Chondrocyte (in vitro differentiated cells): ENCODE measurements around the gene SF3B2. TPM values are rescaled to one million over a fixed set of nuclear protein-coding genes. Genes with fewer than 3 reads are reported as not detected.

Experiments
- DNase-seq: peaks from one replicate; pipeline ENCODE4 v3.0.0; 2021; ENCODE audit warnings: mixed read lengths, low spot score
- H3K27ac Mint-ChIP-seq: one replicate; pipeline ENCODE4 v1.8.0; 2021; ENCODE audit warnings: mild to moderate bottlenecking, moderate library complexity, mixed read lengths; ENCODE audit not compliant: unreplicated experiment
- H3K27me3 Mint-ChIP-seq: 2 replicates; pipeline ENCODE4 v1.8.0; 2021; ENCODE audit warnings: low read depth, mixed read lengths
- H3K36me3 Mint-ChIP-seq: 2 replicates; pipeline ENCODE4 v1.8.0; 2021; ENCODE audit warnings: low read depth, mixed read lengths
- H3K4me1 Mint-ChIP-seq: 2 replicates; pipeline ENCODE4 v1.8.0; 2021; ENCODE audit warnings: low read depth, mild to moderate bottlenecking, mixed read lengths
- H3K4me3 Mint-ChIP-seq: one replicate; pipeline ENCODE4 v1.8.0; 2021; ENCODE audit warnings: mild to moderate bottlenecking, moderate library complexity, mixed read lengths; ENCODE audit not compliant: unreplicated experiment
- H3K9me3 Mint-ChIP-seq: 2 replicates; pipeline ENCODE4 v1.8.0; 2021; ENCODE audit warnings: low read depth, mixed read lengths
- total RNA-seq: library from RNA; stranded (reverse); gene quantifications from 3 replicates; pipeline ENCODE4 v1.2.1, GENCODE V29; 2021
- TF ChIP-seq, protein P1 (sequence below): fragments of 200-600 bp; sonication (generic); IDR thresholded peaks from 2 replicates; pipeline ENCODE4 v1.5.0; 2021; ENCODE audit warnings: antibody characterized with exemption, mild to moderate bottlenecking, moderate library complexity

SF3B2 gene
- total RNA-seq, 1 donor from 2014 or later: 142 TPM

DNA sequence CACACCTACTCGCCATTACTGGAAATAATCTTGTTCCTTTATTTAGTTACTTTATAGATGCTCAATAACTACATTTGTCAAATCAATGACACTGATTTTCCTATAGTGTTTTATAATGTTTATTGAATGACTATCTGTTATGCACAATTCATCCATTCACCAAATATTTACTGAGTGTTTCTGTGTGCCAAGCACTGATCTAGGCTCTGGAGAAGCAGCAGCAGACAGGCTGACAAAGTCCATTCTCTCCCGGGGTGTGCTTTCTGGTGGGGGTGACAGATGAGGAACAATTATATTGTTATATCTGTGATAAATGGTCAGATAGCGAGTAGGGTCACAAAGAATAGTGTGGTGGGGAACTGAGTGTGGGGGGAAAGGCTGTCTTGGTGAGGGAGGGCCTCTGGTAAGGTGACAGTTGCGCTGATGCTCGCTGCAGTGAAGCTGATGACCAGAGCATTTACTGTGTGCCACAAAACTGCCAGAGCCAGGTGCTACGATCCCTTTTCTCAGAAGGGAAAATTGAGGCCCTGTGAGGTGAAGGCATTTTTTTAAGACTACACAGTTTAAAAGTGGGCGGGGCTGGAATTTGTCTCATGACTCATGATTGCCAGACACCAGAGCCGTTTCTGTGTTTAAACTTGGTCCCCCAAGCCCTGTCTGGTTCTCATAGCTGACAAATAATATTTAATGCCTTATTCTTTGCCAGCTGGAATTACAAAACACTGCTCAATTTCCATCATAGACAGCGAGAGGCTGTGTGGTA lies 28.1 kb downstream of the SF3B2 start:
- no peaks in the 10 kb centered on the region for H3K9me3 Mint-ChIP-seq
- no peak overlapping the region for H3K4me3 Mint-ChIP-seq
- DNase-seq: no peak
- H3K27ac Mint-ChIP-seq: peak overlapping the region; percentile 34
- H3K27me3 Mint-ChIP-seq: no peaks in the 10 kb centered on the region
- H3K36me3 Mint-ChIP-seq: peaks cover 8% of the 10 kb centered on the region
- peaks cover 76% of the 10 kb centered on the region for H3K4me1 Mint-ChIP-seq
- TF ChIP-seq, protein P1, sequence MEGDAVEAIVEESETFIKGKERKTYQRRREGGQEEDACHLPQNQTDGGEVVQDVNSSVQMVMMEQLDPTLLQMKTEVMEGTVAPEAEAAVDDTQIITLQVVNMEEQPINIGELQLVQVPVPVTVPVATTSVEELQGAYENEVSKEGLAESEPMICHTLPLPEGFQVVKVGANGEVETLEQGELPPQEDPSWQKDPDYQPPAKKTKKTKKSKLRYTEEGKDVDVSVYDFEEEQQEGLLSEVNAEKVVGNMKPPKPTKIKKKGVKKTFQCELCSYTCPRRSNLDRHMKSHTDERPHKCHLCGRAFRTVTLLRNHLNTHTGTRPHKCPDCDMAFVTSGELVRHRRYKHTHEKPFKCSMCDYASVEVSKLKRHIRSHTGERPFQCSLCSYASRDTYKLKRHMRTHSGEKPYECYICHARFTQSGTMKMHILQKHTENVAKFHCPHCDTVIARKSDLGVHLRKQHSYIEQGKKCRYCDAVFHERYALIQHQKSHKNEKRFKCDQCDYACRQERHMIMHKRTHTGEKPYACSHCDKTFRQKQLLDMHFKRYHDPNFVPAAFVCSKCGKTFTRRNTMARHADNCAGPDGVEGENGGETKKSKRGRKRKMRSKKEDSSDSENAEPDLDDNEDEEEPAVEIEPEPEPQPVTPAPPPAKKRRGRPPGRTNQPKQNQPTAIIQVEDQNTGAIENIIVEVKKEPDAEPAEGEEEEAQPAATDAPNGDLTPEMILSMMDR: no peak

DNA sequence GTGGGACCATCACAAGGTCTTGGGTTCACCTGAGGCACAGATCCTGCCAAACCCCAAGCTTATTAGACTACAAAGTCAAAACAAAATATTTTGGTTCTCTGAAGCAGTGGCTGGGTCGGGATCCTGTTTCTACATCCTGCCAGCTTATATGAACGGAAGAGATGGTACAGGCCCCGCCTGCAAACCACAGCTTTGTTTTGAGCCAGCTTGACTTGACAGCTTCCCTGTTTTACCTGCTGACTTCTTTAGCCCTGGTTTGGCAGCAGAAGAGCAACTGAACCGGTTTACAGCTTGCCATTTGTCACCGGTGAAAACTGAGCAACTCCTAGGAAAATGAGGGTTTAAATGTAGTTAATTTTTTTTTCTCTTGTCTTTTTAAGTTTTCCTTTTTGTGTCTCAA lies 29.3 kb downstream of the SF3B2 start:
- TF ChIP-seq, protein P1: no peak
- H3K27me3 Mint-ChIP-seq: no peaks in the 10 kb centered on the region
- no peak overlapping the region for H3K4me3 Mint-ChIP-seq
- peak overlapping the region; percentile 71 for H3K27ac Mint-ChIP-seq
- no peaks in the 10 kb centered on the region for H3K9me3 Mint-ChIP-seq
- peaks cover 6% of the 10 kb centered on the region for H3K36me3 Mint-ChIP-seq
- DNase-seq: no peak
- H3K4me1 Mint-ChIP-seq: peaks cover 76% of the 10 kb centered on the region

DNA sequence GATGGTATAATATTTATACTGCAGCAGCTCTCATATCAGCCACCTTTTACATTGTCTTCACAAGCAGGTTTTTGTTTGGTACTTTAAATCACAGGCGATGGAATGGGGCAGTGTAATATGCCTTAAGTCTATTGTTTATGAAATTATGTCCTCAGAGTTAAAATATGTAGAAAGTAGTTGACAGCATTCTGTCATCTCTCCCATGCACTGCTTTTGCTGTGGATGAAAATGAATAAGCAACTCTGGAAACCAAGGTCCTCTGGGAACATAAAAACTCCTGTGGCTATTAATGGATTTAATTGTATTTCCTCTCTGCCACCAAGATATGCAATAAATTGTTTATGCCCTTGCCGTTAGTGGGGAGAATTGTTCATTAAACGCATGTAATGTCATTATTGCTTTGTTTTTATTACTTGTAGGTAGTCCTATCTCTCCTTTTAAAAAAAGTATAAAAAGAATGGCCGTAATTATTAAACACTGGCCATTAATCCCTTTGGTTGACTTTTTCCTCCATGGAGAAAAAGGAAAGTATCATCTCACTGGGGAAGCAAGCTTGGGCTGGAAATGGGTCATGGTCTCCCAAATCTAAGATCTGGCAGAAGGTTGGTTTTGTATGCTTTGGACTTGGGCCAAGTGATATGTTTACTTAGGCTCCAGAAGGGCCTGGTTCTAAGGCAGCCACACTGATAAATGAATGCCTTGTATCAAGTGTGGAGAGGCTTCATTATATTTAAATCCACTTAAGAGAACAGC lies 31.0 kb downstream of the SF3B2 start:
- peaks cover 66% of the 10 kb centered on the region for H3K4me1 Mint-ChIP-seq
- TF ChIP-seq, protein P1: no peak
- no peaks in the 10 kb centered on the region for H3K9me3 Mint-ChIP-seq
- peak overlapping the region; percentile 37 for H3K27ac Mint-ChIP-seq
- peaks cover 2% of the 10 kb centered on the region for H3K36me3 Mint-ChIP-seq
- no peaks in the 10 kb centered on the region for H3K27me3 Mint-ChIP-seq
- no peak for DNase-seq
- H3K4me3 Mint-ChIP-seq: no peak overlapping the region

DNA sequence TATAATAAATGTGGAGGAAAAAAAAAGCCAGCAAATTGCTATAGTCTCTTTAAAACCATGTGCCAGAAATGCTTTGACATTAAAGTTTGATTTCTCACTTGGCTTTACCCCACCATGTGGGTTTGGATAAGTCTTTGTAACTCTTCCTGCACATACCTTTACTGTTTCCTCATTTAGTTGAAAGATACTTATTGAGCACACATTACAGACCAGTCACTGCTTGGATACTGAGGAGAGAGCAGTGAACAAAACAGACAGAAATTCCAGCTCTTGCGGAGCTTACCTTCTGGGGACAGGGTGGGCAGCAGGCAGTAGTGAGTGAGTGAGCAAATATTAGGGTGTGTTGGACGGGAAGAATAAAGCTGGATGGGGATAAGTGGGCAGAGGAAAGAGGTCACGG lies 31.6 kb downstream of the SF3B2 start:
- H3K9me3 Mint-ChIP-seq: no peaks in the 10 kb centered on the region
- TF ChIP-seq, protein P1: no peak
- H3K27me3 Mint-ChIP-seq: no peaks in the 10 kb centered on the region
- H3K4me1 Mint-ChIP-seq: peaks cover 61% of the 10 kb centered on the region
- no peaks in the 10 kb centered on the region for H3K36me3 Mint-ChIP-seq
- H3K4me3 Mint-ChIP-seq: no peak overlapping the region
- H3K27ac Mint-ChIP-seq: peak overlapping the region; percentile 52
- no peak for DNase-seq

DNA sequence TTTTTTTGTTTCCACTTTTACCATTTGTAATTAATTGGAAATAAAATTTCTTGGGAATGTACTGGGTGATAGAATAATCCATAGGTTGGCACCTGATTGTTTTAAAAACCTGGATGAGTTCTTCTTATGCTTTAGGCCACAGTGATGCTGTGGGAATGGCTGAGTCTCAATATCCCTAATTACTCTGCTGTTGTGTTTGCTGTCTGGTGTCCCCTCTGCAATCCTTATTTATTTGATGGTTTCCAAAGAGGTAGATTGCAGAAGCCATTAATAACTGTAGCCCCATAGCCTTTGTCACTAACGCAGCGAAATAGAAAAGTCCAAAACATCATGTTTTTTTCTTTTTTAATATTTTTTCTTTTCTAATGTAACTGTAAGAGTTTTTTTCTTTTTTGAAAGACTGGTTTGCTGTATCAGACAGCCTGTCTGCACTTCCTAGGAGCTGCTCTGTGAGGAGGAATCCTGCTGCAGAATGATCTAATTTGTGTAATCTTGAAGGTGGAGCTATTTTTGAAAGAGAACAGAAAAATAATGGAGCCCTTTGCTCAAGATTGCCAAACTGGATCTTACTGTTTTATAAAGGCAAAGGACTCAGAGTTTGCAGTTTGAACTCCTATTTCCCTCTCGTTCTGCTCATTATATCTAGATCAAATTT lies 32.8 kb downstream of the SF3B2 start:
- DNase-seq: no peak
- H3K27ac Mint-ChIP-seq: peak overlapping the region; percentile 1
- TF ChIP-seq, protein P1: no peak
- peaks cover 58% of the 10 kb centered on the region for H3K4me1 Mint-ChIP-seq
- H3K36me3 Mint-ChIP-seq: no peaks in the 10 kb centered on the region
- no peak overlapping the region for H3K4me3 Mint-ChIP-seq
- H3K27me3 Mint-ChIP-seq: no peaks in the 10 kb centered on the region
- no peaks in the 10 kb centered on the region for H3K9me3 Mint-ChIP-seq
